Keratinocyte (primary cell): ENCODE results near the gene FXYD6.

Experiments
- CTCF ChIP-seq, 3 experiments: IDR thresholded peaks in 1 of 3; conservative IDR thresholded peaks in 1 of 3; optimal IDR thresholded peaks in 1 of 3; 2 replicates in 2 of 3; 3 replicates in 1 of 3; pipeline versions ENCODE3 to v1.5.1; 2011; ENCODE audit warnings: low read length in 3 of 3, mild to moderate bottlenecking in 3 of 3, moderate library complexity in 2 of 3, control low read depth in 1 of 3, inconsistent platforms in 1 of 3; ENCODE audit not compliant: insufficient read depth in 2 of 3; ENCODE audit errors: extremely low read depth in 1 of 3
- EZH2 ChIP-seq: IDR thresholded peaks from one replicate; pipeline ENCODE4 v1.6.1; 2012; ENCODE audit warnings: inconsistent platforms, mild to moderate bottlenecking, low read length, moderate library complexity

GRCh38 chr11:117825538-117826189 lies 50.8 kb downstream of the FXYD6 start:
- TF ChIP-seq EZH2 (no peak), CTCF (optimal IDR thresholded peaks at IDR 0.05 in 1 of 3, IDR thresholded peaks at IDR 0.05 in 1 of 3, conservative IDR thresholded peaks at IDR 0.05 in 1 of 3; ENCODE audit: extremely low read depth in 1 of 3, insufficient read depth in 2 of 3, low read length in 3 of 3) (no peak)
